ENCODE data around the gene SPECC1. TPM values are rescaled to one million over a fixed set of nuclear protein-coding genes. Genes with fewer than 3 reads are reported as not detected.

SPECC1 gene
- total RNA-seq, 1 experiment from 2014 or later, result 103 TPM

DNA sequence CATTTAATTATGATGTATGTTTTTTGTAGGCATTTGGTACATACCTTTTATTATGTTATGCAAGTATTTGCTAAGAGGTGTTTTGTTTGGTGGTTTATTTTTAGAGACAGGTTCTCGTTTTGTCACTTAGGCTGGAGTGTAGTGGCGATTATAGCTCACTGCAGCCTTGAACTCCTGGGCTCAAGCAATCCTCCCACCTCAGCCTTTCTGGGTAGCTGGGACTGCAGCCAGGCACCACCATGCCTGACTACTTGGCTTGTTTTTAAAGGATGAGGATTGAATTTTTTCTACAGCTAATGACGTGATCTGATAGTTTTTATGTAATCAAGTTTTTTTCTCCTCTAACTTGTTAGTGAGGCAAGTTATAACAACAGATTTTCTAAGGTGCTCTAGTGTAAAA lies 199.6 kb downstream of the SPECC1 start:
- peaks cover 8% of the 10 kb centered on the region for H3K9me3 Mint-ChIP-seq
- DNase-seq (ENCODE audit: low spot score), result no peak
- no peak for TF ChIP-seq ZNF219 (CRISPR knock-in tag; IDR thresholded peaks at IDR 0.05; ENCODE audit: borderline replicate concordance)
- no peak for TF ChIP-seq ZNF121 (CRISPR knock-in tag; IDR thresholded peaks at IDR 0.05)
- TF ChIP-seq, protein P1, sequence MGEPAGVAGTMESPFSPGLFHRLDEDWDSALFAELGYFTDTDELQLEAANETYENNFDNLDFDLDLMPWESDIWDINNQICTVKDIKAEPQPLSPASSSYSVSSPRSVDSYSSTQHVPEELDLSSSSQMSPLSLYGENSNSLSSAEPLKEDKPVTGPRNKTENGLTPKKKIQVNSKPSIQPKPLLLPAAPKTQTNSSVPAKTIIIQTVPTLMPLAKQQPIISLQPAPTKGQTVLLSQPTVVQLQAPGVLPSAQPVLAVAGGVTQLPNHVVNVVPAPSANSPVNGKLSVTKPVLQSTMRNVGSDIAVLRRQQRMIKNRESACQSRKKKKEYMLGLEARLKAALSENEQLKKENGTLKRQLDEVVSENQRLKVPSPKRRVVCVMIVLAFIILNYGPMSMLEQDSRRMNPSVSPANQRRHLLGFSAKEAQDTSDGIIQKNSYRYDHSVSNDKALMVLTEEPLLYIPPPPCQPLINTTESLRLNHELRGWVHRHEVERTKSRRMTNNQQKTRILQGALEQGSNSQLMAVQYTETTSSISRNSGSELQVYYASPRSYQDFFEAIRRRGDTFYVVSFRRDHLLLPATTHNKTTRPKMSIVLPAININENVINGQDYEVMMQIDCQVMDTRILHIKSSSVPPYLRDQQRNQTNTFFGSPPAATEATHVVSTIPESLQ (CRISPR knock-in tag; IDR thresholded peaks at IDR 0.05), result no peak
- no peak for TF ChIP-seq FOXK1 (CRISPR knock-in tag; IDR thresholded peaks at IDR 0.05)
- no peak for TF ChIP-seq CREM (CRISPR knock-in tag; IDR thresholded peaks at IDR 0.05)
- TF ChIP-seq TP53 (CRISPR knock-in tag; IDR thresholded peaks at IDR 0.05), result no peak
- H3K27me3 Mint-ChIP-seq (ENCODE audit: low read depth), result no peaks in the 10 kb centered on the region
- peaks cover 57% of the 10 kb centered on the region for H3K4me1 Mint-ChIP-seq
- peaks cover 35% of the 10 kb centered on the region for H3K36me3 Mint-ChIP-seq
- ChIA-PET CTCF (interaction anchor here (0.7 kb wide), 1 partner anchor 200 kb away, joined by 3 read pairs; the partner anchor contains the start of gene SPECC1), POLR2A (no interaction called here)
- no peak for ATAC-seq
- no peak overlapping the region for H3K4me3 Mint-ChIP-seq
- no peak overlapping the region; the same call in 1 of the 2 replicates for H3K27ac Mint-ChIP-seq

DNA sequence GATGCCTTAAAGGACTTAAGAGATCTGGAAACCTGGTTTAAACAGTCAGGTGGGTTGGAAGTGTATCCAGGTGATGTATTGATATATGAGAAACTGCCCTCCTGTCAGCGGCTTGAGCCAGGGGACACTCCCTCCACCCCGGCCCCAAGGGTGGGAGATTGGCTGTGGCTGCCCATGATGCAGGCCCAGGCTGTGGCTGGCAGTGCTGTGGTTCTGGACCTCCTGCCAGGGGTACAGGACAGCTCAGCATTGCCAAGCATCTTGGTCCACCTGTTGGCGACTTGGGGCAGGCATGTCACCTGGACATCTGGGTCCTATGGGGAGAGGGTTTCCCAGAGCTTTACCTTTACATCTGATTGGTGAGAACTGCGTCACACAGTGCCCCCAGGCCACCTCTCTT lies 201.0 kb downstream of the SPECC1 start:
- Mint-ChIP-seq H3K36me3 (peaks cover 21% of the 10 kb centered on the region), H3K4me3 (no peak overlapping the region), H3K27me3 (ENCODE audit: low read depth) (no peaks in the 10 kb centered on the region), H3K9me3 (peaks cover 8% of the 10 kb centered on the region), H3K27ac (no peak overlapping the region), H3K4me1 (peaks cover 54% of the 10 kb centered on the region)
- DNase-seq (ENCODE audit: low spot score), result no peak
- no peak for ATAC-seq
- ChIA-PET CTCF (interaction anchor here (1.4 kb wide), 1 partner anchor 16 kb away, joined by 4 read pairs; no protein-coding TSS in a partner anchor), POLR2A (no interaction called here)
- TF ChIP-seq, protein P2, sequence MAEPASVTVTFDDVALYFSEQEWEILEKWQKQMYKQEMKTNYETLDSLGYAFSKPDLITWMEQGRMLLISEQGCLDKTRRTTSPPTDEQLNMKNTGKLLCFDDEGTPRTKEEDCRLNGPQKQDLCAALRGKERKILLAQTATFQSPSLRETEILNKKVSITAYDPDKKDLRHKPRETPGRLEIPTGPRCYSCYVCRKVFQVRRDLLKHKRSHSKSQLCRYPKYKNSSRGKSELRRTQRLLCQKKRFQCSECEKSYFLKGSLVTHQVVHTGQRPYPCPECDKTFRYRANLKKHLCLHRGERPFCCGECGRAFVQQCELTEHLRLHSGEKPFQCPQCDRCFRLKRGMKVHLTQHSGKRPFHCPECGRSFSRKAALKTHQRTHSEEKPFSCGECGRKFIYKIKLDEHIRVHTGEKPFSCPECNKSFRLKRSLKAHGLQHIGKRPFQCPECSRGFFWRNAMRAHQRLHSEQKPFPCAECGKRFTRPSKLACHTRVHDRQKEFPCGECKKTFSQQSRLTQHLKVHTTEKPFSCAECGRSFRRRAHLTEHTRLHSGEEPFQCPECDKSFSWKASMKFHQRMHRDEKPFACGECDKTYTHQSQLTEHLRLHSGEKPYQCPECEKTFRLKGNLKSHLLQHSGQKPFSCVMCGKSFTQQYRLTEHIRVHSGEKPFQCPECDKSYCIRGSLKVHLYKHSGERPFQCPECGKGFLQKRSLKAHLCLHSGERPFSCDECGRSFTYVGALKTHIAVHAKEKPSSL (CRISPR knock-in tag; conservative IDR thresholded peaks at IDR 0.05), result no peak
- no peak for TF ChIP-seq TEAD4 (CRISPR knock-in tag; IDR thresholded peaks at IDR 0.05)
- TF ChIP-seq, protein P3, sequence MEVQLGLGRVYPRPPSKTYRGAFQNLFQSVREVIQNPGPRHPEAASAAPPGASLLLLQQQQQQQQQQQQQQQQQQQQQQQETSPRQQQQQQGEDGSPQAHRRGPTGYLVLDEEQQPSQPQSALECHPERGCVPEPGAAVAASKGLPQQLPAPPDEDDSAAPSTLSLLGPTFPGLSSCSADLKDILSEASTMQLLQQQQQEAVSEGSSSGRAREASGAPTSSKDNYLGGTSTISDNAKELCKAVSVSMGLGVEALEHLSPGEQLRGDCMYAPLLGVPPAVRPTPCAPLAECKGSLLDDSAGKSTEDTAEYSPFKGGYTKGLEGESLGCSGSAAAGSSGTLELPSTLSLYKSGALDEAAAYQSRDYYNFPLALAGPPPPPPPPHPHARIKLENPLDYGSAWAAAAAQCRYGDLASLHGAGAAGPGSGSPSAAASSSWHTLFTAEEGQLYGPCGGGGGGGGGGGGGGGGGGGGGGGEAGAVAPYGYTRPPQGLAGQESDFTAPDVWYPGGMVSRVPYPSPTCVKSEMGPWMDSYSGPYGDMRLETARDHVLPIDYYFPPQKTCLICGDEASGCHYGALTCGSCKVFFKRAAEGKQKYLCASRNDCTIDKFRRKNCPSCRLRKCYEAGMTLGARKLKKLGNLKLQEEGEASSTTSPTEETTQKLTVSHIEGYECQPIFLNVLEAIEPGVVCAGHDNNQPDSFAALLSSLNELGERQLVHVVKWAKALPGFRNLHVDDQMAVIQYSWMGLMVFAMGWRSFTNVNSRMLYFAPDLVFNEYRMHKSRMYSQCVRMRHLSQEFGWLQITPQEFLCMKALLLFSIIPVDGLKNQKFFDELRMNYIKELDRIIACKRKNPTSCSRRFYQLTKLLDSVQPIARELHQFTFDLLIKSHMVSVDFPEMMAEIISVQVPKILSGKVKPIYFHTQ (CRISPR knock-in tag; IDR thresholded peaks at IDR 0.05), result no peak
- TF ChIP-seq NR1H2 (CRISPR knock-in tag; IDR thresholded peaks at IDR 0.05), result no peak
- TF ChIP-seq OVOL2 (CRISPR knock-in tag; IDR thresholded peaks at IDR 0.05; ENCODE audit: borderline replicate concordance), result no peak
- TF ChIP-seq, protein P4, sequence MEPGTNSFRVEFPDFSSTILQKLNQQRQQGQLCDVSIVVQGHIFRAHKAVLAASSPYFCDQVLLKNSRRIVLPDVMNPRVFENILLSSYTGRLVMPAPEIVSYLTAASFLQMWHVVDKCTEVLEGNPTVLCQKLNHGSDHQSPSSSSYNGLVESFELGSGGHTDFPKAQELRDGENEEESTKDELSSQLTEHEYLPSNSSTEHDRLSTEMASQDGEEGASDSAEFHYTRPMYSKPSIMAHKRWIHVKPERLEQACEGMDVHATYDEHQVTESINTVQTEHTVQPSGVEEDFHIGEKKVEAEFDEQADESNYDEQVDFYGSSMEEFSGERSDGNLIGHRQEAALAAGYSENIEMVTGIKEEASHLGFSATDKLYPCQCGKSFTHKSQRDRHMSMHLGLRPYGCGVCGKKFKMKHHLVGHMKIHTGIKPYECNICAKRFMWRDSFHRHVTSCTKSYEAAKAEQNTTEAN (CRISPR knock-in tag; IDR thresholded peaks at IDR 0.05), result no peak
- no peak for TF ChIP-seq JUN (CRISPR knock-in tag; IDR thresholded peaks at IDR 0.05)
- TF ChIP-seq, protein P5, sequence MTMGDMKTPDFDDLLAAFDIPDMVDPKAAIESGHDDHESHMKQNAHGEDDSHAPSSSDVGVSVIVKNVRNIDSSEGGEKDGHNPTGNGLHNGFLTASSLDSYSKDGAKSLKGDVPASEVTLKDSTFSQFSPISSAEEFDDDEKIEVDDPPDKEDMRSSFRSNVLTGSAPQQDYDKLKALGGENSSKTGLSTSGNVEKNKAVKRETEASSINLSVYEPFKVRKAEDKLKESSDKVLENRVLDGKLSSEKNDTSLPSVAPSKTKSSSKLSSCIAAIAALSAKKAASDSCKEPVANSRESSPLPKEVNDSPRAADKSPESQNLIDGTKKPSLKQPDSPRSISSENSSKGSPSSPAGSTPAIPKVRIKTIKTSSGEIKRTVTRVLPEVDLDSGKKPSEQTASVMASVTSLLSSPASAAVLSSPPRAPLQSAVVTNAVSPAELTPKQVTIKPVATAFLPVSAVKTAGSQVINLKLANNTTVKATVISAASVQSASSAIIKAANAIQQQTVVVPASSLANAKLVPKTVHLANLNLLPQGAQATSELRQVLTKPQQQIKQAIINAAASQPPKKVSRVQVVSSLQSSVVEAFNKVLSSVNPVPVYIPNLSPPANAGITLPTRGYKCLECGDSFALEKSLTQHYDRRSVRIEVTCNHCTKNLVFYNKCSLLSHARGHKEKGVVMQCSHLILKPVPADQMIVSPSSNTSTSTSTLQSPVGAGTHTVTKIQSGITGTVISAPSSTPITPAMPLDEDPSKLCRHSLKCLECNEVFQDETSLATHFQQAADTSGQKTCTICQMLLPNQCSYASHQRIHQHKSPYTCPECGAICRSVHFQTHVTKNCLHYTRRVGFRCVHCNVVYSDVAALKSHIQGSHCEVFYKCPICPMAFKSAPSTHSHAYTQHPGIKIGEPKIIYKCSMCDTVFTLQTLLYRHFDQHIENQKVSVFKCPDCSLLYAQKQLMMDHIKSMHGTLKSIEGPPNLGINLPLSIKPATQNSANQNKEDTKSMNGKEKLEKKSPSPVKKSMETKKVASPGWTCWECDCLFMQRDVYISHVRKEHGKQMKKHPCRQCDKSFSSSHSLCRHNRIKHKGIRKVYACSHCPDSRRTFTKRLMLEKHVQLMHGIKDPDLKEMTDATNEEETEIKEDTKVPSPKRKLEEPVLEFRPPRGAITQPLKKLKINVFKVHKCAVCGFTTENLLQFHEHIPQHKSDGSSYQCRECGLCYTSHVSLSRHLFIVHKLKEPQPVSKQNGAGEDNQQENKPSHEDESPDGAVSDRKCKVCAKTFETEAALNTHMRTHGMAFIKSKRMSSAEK (CRISPR knock-in tag; IDR thresholded peaks at IDR 0.05; ENCODE audit: borderline replicate concordance), result no peak
- TF ChIP-seq, protein P6, sequence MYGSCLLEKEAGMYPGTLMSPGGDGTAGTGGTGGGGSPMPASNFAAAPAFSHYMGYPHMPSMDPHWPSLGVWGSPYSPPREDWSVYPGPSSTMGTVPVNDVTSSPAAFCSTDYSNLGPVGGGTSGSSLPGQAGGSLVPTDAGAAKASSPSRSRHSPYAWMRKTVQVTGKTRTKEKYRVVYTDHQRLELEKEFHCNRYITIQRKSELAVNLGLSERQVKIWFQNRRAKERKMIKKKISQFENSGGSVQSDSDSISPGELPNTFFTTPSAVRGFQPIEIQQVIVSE (CRISPR knock-in tag; IDR thresholded peaks at IDR 0.05; ENCODE audit: borderline replicate concordance), result no peak
- TF ChIP-seq GABPB1 (CRISPR knock-in tag; IDR thresholded peaks at IDR 0.05), result no peak
- no peak for TF ChIP-seq TEAD1 (CRISPR knock-in tag; IDR thresholded peaks at IDR 0.05)
- TF ChIP-seq MXD4 (CRISPR knock-in tag; IDR thresholded peaks at IDR 0.05; ENCODE audit: borderline replicate concordance), result no peak
- no peak for TF ChIP-seq ZNF263 (CRISPR knock-in tag; IDR thresholded peaks at IDR 0.05; ENCODE audit: low read depth)
